Neuronal stem cell (in vitro differentiated cells): ENCODE data around the gene BMP6.

Source experiments
- DNase-seq: peaks from one replicate; pipeline ENCODE4 v3.0.0-alpha.2; 2013; ENCODE audit warnings: low spot score
- H2AFZ ChIP-seq: one replicate; pipeline ENCODE4 v1.6.1; 2013; ENCODE audit warnings: mild to moderate bottlenecking, low read length, inconsistent platforms
- H2AK5ac ChIP-seq: 2 replicates; pipeline ENCODE4 v1.6.1; 2013; ENCODE audit warnings: low read depth, mild to moderate bottlenecking, inconsistent platforms, low read length, moderate library complexity, mixed read lengths
- H2BK120ac ChIP-seq: 2 replicates; pipeline ENCODE4 v1.6.1; 2013; ENCODE audit warnings: low read depth, mild to moderate bottlenecking, inconsistent platforms, low read length, moderate library complexity, mixed read lengths
- H2BK12ac ChIP-seq: one replicate; pipeline ENCODE4 v1.6.1; 2013; ENCODE audit warnings: low read length, inconsistent platforms
- H2BK15ac ChIP-seq: 2 replicates; pipeline ENCODE4 v1.6.1; 2013; ENCODE audit warnings: mild to moderate bottlenecking, low read length, inconsistent platforms, mixed read lengths
- H2BK5ac ChIP-seq: one replicate; pipeline ENCODE4 v1.6.1; 2013; ENCODE audit warnings: inconsistent platforms, mild to moderate bottlenecking, low read length, moderate library complexity
- H3K14ac ChIP-seq: one replicate; pipeline ENCODE4 v1.6.1; 2013; ENCODE audit warnings: low read length, inconsistent platforms
- H3K18ac ChIP-seq: 2 replicates; pipeline ENCODE4 v1.6.1; 2013; ENCODE audit warnings: low read length, inconsistent platforms
- H3K23ac ChIP-seq: 2 replicates; pipeline ENCODE4 v1.6.1; 2013; ENCODE audit warnings: low read depth, mild to moderate bottlenecking, mixed read lengths, low read length, inconsistent platforms; ENCODE audit not compliant: poor library complexity
- H3K27ac ChIP-seq: replicated peaks from 3 replicates; pipeline ENCODE4 v1.5.1; 2013; ENCODE audit warnings: low read length, inconsistent platforms
- H3K27me3 ChIP-seq, 3 experiments: 2 replicates each; pipeline ENCODE4 v1.6.1; 2013; ENCODE audit warnings: low read length in 3 of 3, mild to moderate bottlenecking in 2 of 3, inconsistent platforms in 1 of 3, low read depth in 1 of 3, mixed read lengths in 1 of 3, moderate library complexity in 1 of 3; ENCODE audit not compliant: control insufficient read depth in 3 of 3, insufficient read depth in 3 of 3
- H3K36me3 ChIP-seq, 2 donors: replicated peaks in 1 of 2; 2 replicates each; pipeline ENCODE4 v1.6.1; 2013; ENCODE audit warnings: low read length in 2 of 2; ENCODE audit not compliant: control insufficient read depth in 2 of 2, insufficient read depth in 2 of 2
- H3K4ac ChIP-seq: 2 replicates; pipeline ENCODE4 v1.6.1; 2013; ENCODE audit warnings: inconsistent platforms, mild to moderate bottlenecking, low read length, moderate library complexity
- H3K4me1 ChIP-seq, 2 donors: 1 replicate in 1 of 2; 2 replicates in 1 of 2; pipeline ENCODE4 v1.6.1; 2013; ENCODE audit warnings: low read length in 2 of 2, low read depth in 1 of 2; ENCODE audit not compliant: control insufficient read depth in 2 of 2, insufficient read depth in 1 of 2
- H3K4me2 ChIP-seq: one replicate; pipeline ENCODE4 v1.6.1; 2013; ENCODE audit warnings: mild to moderate bottlenecking, low read length, inconsistent platforms; ENCODE audit not compliant: insufficient read depth, poor library complexity, severe bottlenecking
- H3K4me3 ChIP-seq, 2 donors: 2 replicates each; pipeline ENCODE4 v1.5.1; 2013; ENCODE audit warnings: low read length in 2 of 2, mild to moderate bottlenecking in 2 of 2, inconsistent platforms in 1 of 2, moderate library complexity in 1 of 2
- H3K79me1 ChIP-seq: one replicate; pipeline ENCODE4 v1.6.1; 2013; ENCODE audit warnings: low read depth, mild to moderate bottlenecking, inconsistent platforms, low read length, moderate library complexity
- H3K9ac ChIP-seq: one replicate; pipeline ENCODE4 v1.6.1; 2013; ENCODE audit warnings: mild to moderate bottlenecking, low read depth, low read length, inconsistent platforms; ENCODE audit not compliant: poor library complexity
- H3K9me3 ChIP-seq, 2 donors: replicated peaks in 1 of 2; 2 replicates each; pipeline versions ENCODE3 to v1.6.1; 2013; ENCODE audit warnings: low read length in 2 of 2, mild to moderate bottlenecking in 2 of 2, inconsistent platforms in 1 of 2, low read depth in 1 of 2, mixed read lengths in 1 of 2, moderate library complexity in 1 of 2; ENCODE audit not compliant: control insufficient read depth in 2 of 2, insufficient read depth in 1 of 2
- H4K8ac ChIP-seq: one replicate; pipeline ENCODE4 v1.6.1; 2013; ENCODE audit warnings: low read depth, mild to moderate bottlenecking, inconsistent platforms, low read length, moderate library complexity
- H4K91ac ChIP-seq: one replicate; pipeline ENCODE4 v1.6.1; 2013; ENCODE audit warnings: low read length, low read depth, mild to moderate bottlenecking, inconsistent platforms; ENCODE audit not compliant: poor library complexity
- WGBS, 2 donors: extraction: QIAGEN DNeasy Blood & Tissue Kit; methylation state at CpG; one replicate each; pipeline ENCODE4 v1.1.7; 2013; ENCODE audit warnings: missing lambda C conversion rate in 2 of 2, mixed read lengths in 1 of 2; ENCODE audit not compliant: insufficient read length in 2 of 2, insufficient replicate concordance in 1 of 2; ENCODE audit errors: extremely low coverage in 2 of 2; 5-methylcytosine and 5-hydroxymethylcytosine counted together

Gene BMP6

DNA sequence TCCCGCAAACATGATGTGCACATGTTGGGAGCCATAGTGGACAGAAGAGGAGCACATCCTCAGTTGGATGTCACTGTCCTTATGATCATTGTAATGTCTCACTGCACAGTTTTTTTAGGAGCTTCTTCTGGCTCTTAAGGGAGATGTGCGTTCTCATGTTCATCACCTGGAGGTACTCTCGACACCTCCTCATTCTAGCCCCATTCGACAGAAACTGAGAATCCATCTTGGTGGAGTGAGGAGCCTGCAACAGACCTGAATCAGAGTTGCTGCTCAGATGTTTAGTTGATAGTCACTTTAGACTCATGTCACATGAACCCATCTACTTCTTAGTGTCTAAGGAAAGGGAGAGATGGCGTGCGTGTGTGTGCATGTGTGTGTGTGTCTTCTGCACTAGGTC lies 2.3 kb upstream of the BMP6 start:
- Histone ChIP-seq H3K23ac (no peak overlapping the region), H2BK120ac (no peak overlapping the region), H3K9ac (no peak overlapping the region), H4K8ac (no peak overlapping the region), H3K27ac (no peak overlapping the region), H3K14ac (no peak overlapping the region), H2BK15ac (no peak overlapping the region), H3K9me3 (peaks cover 0 to 2% of the 10 kb centered on the region in 2 donors), H4K91ac (no peak overlapping the region), H3K4me2 (no peak overlapping the region), H3K36me3 (no peaks in the 10 kb centered on the region), H3K4ac (no peak overlapping the region), H2AK5ac (no peak overlapping the region), H2BK5ac (no peak overlapping the region), H2BK12ac (no peak overlapping the region), H3K4me3 (no peak overlapping the region), H2AFZ (no peak overlapping the region), H3K79me1 (no peaks in the 10 kb centered on the region), H3K27me3 (peaks cover 20 to 72% (median 49%) of the 10 kb centered on the region in 3 experiments), H3K4me1 (peaks cover 4 to 12% of the 10 kb centered on the region in 2 donors), H3K18ac (no peak overlapping the region)
- no CpG with 5 or more reads among the region's 6 CpGs for WGBS, 2 donors
- no peak for DNase-seq

DNA sequence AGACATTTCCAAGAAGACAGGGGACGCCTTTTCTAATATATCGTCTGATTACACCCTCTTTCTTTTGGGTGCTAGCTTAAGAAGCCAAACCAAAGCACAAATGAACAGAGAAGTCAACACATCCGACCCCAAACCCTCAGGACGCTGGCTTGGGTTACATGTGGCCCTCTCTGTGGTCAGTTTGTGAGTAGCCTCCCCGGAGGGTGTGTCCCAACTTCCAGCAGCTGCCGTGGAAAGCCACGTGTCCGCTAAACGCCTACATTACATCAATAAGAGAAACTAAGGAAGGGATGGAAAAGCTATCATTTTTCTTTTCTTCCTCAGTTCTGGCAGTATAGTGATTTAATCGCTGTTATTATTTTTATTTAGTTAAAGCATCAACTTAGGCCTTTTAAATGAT lies 487 bp upstream of the BMP6 start:
- H2BK120ac ChIP-seq: no peak overlapping the region
- H4K8ac ChIP-seq: no peak overlapping the region
- no peak overlapping the region for H3K4me2 ChIP-seq
- H2BK5ac ChIP-seq: no peak overlapping the region
- H3K14ac ChIP-seq: no peak overlapping the region
- no peaks in the 10 kb centered on the region for H3K79me1 ChIP-seq
- H3K36me3 ChIP-seq: no peaks in the 10 kb centered on the region
- no peak overlapping the region for H2AK5ac ChIP-seq
- no peak overlapping the region for H3K23ac ChIP-seq
- H2AFZ ChIP-seq: no peak overlapping the region
- H3K4me3 ChIP-seq: no peak overlapping the region
- no peak overlapping the region for H2BK12ac ChIP-seq
- H3K4me1 ChIP-seq: peaks cover 11 to 18% of the 10 kb centered on the region in 2 donors
- H3K27ac ChIP-seq: no peak overlapping the region
- no peak for DNase-seq
- no peak overlapping the region for H3K9ac ChIP-seq
- no peak overlapping the region for H3K4ac ChIP-seq
- no peak overlapping the region for H3K18ac ChIP-seq
- peaks cover 0 to 2% of the 10 kb centered on the region in 2 donors for H3K9me3 ChIP-seq
- peaks cover 20 to 83% (median 51%) of the 10 kb centered on the region in 3 experiments for H3K27me3 ChIP-seq
- no peak overlapping the region for H2BK15ac ChIP-seq
- no CpG with 5 or more reads among the region's 10 CpGs for WGBS, 2 donors
- no peak overlapping the region for H4K91ac ChIP-seq

DNA sequence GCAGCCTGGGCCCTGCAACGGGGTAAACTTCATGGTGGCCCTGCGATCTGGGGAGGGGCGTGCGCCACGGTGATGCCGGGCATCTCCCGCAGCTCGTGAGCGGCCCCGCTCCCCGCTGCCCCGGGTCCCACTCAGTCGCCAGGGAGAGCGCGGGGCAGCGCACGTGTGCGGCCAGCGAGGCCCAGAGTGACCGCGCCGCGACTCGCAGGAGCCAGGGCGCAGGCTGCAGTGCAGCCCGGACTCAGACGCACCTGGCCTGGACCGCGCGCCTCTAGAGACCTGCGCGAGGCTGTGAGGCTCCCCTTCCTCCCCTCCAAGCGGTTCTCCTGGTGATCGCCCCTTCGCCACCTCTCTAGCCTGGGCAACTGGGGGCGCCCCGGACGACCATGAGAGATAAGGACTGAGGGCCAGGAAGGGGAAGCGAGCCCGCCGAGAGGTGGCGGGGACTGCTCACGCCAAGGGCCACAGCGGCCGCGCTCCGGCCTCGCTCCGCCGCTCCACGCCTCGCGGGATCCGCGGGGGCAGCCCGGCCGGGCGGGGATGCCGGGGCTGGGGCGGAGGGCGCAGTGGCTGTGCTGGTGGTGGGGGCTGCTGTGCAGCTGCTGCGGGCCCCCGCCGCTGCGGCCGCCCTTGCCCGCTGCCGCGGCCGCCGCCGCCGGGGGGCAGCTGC lies 652 bp downstream of the BMP6 start:
- no CpG with 5 or more reads among the region's 73 CpGs for WGBS, 2 donors
- peak overlapping the region; percentile 47 to 83 for H3K4me3 ChIP-seq
- H3K9ac ChIP-seq: peak overlapping the region; percentile 51
- peak overlapping the region; percentile 95 for H2AFZ ChIP-seq
- H2BK120ac ChIP-seq: no peak overlapping the region
- peak overlapping the region; percentile 46 for H3K18ac ChIP-seq
- H2BK5ac ChIP-seq: no peak overlapping the region
- no peak overlapping the region for H2BK15ac ChIP-seq
- no peak overlapping the region for H3K14ac ChIP-seq
- no peaks in the 10 kb centered on the region for H3K79me1 ChIP-seq
- H4K91ac ChIP-seq: no peak overlapping the region
- peak overlapping the region; percentile 78 for H2BK12ac ChIP-seq
- peaks cover 0 to 2% of the 10 kb centered on the region in 2 donors for H3K9me3 ChIP-seq
- no peak overlapping the region for H3K27ac ChIP-seq
- peak; percentile 26 for DNase-seq
- H3K36me3 ChIP-seq: no peaks in the 10 kb centered on the region
- H4K8ac ChIP-seq: no peak overlapping the region
- no peak overlapping the region for H3K4ac ChIP-seq
- H2AK5ac ChIP-seq: no peak overlapping the region
- peaks cover 20 to 88% (median 51%) of the 10 kb centered on the region in 3 experiments for H3K27me3 ChIP-seq
- peak overlapping the region; percentile 83 for H3K23ac ChIP-seq
- peak overlapping the region; percentile 98 for H3K4me2 ChIP-seq
- peaks cover 11 to 18% of the 10 kb centered on the region in 2 donors for H3K4me1 ChIP-seq

DNA sequence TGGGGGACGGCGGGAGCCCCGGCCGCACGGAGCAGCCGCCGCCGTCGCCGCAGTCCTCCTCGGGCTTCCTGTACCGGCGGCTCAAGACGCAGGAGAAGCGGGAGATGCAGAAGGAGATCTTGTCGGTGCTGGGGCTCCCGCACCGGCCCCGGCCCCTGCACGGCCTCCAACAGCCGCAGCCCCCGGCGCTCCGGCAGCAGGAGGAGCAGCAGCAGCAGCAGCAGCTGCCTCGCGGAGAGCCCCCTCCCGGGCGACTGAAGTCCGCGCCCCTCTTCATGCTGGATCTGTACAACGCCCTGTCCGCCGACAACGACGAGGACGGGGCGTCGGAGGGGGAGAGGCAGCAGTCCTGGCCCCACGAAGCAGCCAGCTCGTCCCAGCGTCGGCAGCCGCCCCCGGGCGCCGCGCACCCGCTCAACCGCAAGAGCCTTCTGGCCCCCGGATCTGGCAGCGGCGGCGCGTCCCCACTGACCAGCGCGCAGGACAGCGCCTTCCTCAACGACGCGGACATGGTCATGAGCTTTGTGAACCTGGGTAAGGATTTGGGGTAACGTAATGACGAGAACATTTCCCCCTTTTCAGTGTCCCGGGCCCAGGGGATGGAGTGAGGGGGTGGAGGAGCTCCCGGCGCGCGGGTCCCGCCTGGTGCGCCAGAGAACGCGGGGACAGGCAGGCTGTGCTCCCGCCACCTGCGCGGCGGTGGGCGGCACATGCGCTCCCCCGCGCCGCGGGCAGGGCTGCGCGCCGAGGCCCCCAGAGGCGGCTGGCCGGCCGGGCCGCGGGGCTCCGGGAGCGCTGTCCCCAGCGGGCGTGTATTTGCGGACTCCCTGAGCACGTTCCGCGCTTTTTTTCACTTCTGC lies 1.4 kb downstream of the BMP6 start:
- peak overlapping the region; percentile 21 to 83 for H3K4me3 ChIP-seq
- peak; percentile 47 for DNase-seq

More for the DNA sequence above, 1.4 kb downstream of the BMP6 start:
- Histone ChIP-seq H3K4me1 (peaks cover 11 to 21% of the 10 kb centered on the region in 2 donors), H3K9me3 (peaks cover 0 to 2% of the 10 kb centered on the region in 2 donors), H2AFZ (peak overlapping the region; percentile 95), H3K23ac (peak overlapping the region; percentile 75), H3K79me1 (no peaks in the 10 kb centered on the region), H2BK120ac (no peak overlapping the region), H3K4ac (no peak overlapping the region), H4K91ac (no peak overlapping the region), H3K4me2 (peak overlapping the region; percentile 98), H3K18ac (peak overlapping the region; percentile 85), H2BK12ac (no peak overlapping the region), H3K27me3 (peaks cover 20 to 91% (median 51%) of the 10 kb centered on the region in 3 experiments), H2BK15ac (no peak overlapping the region), H3K27ac (no peak overlapping the region), H2BK5ac (no peak overlapping the region), H2AK5ac (no peak overlapping the region), H3K36me3 (no peaks in the 10 kb centered on the region), H4K8ac (no peak overlapping the region), H3K9ac (peak overlapping the region; percentile 30), H3K14ac (no peak overlapping the region)
- no CpG with 5 or more reads among the region's 97 CpGs for WGBS, 2 donors
